Endothelial cell (in vitro differentiated cells): Measurements from ENCODE around the gene PALMD. TPM values are rescaled to one million over a fixed set of nuclear protein-coding genes. Genes with fewer than 3 reads are reported as not detected.

Experiments used
- DNase-seq: peaks from one replicate; pipeline ENCODE4 v3.0.0; 2021; ENCODE audit warnings: low spot score
- H3K27ac Mint-ChIP-seq: one replicate; pipeline ENCODE4 v1.8.0; 2021; ENCODE audit warnings: mixed read lengths, inconsistent platforms; ENCODE audit not compliant: unreplicated experiment
- H3K27me3 Mint-ChIP-seq: one replicate; pipeline ENCODE4 v1.8.0; 2021; ENCODE audit warnings: mild to moderate bottlenecking, moderate library complexity, mixed read lengths, inconsistent platforms; ENCODE audit not compliant: unreplicated experiment
- H3K36me3 Mint-ChIP-seq: one replicate; pipeline ENCODE4 v1.8.0; 2021; ENCODE audit warnings: mild to moderate bottlenecking, low read depth, mixed read lengths, inconsistent platforms; ENCODE audit not compliant: unreplicated experiment
- H3K4me1 Mint-ChIP-seq: one replicate; pipeline ENCODE4 v1.8.0; 2021; ENCODE audit warnings: mild to moderate bottlenecking, mixed read lengths, inconsistent platforms; ENCODE audit not compliant: unreplicated experiment
- H3K4me3 Mint-ChIP-seq: one replicate; pipeline ENCODE4 v1.8.0; 2021; ENCODE audit warnings: mild to moderate bottlenecking, mixed read lengths, inconsistent platforms; ENCODE audit not compliant: unreplicated experiment
- H3K9me3 Mint-ChIP-seq: one replicate; pipeline ENCODE4 v1.8.0; 2021; ENCODE audit warnings: mixed read lengths, inconsistent platforms; ENCODE audit not compliant: unreplicated experiment
- total RNA-seq: library from RNA; stranded (reverse); fragmentation: NEBNext Ultra II Directional; extraction: Animal tissue kit (Norgen Biotek cat#: 25700); gene quantifications from one replicate; pipeline ENCODE4 v1.2.1, GENCODE V29; 2021; ENCODE audit not compliant: unreplicated experiment
- TF ChIP-seq, protein P1 (sequence below): fragments of 200-600 bp; sonication (generic); IDR thresholded peaks from one replicate; pipeline ENCODE4 v1.5.0; 2021; ENCODE audit warnings: antibody characterized with exemption; ENCODE audit not compliant: unreplicated experiment

Gene PALMD
- total RNA-seq, 1 donor from 2014 or later = 1.9 TPM

GRCh38 chr1:99697580-99697979 is 51.7 kb downstream of the PALMD start:
- H3K27ac Mint-ChIP-seq = no peak overlapping the region
- no peaks in the 10 kb centered on the region for H3K36me3 Mint-ChIP-seq
- peaks cover 2% of the 10 kb centered on the region for H3K4me1 Mint-ChIP-seq
- H3K27me3 Mint-ChIP-seq = no peaks in the 10 kb centered on the region
- no peak overlapping the region for H3K4me3 Mint-ChIP-seq
- TF ChIP-seq, protein P1, sequence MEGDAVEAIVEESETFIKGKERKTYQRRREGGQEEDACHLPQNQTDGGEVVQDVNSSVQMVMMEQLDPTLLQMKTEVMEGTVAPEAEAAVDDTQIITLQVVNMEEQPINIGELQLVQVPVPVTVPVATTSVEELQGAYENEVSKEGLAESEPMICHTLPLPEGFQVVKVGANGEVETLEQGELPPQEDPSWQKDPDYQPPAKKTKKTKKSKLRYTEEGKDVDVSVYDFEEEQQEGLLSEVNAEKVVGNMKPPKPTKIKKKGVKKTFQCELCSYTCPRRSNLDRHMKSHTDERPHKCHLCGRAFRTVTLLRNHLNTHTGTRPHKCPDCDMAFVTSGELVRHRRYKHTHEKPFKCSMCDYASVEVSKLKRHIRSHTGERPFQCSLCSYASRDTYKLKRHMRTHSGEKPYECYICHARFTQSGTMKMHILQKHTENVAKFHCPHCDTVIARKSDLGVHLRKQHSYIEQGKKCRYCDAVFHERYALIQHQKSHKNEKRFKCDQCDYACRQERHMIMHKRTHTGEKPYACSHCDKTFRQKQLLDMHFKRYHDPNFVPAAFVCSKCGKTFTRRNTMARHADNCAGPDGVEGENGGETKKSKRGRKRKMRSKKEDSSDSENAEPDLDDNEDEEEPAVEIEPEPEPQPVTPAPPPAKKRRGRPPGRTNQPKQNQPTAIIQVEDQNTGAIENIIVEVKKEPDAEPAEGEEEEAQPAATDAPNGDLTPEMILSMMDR = no peak
- DNase-seq = no peak
- no peaks in the 10 kb centered on the region for H3K9me3 Mint-ChIP-seq

DNA sequence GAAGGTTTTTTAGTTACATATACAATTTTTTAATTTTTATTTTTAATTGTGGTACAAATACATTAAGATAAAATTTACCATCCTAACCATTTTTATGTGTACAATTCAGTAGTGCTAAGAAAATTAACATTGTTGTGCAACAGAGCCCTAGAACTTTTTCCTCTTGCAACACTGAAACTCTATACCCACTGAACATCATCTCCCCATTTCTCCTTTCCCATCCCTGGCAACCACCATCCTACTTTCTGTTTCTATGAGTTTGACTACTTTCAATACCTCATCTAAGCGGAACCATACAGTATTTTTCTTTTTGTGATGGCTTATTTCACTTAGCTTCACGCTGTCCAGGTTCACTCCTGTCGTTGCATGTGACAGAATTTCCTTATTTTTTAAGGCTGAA is 54.1 kb downstream of the PALMD start:
- no peaks in the 10 kb centered on the region for H3K9me3 Mint-ChIP-seq
- TF ChIP-seq, protein P1 = no peak
- no peak for DNase-seq
- no peaks in the 10 kb centered on the region for H3K36me3 Mint-ChIP-seq
- H3K4me1 Mint-ChIP-seq = peaks cover 5% of the 10 kb centered on the region
- H3K4me3 Mint-ChIP-seq = no peak overlapping the region
- H3K27ac Mint-ChIP-seq = no peak overlapping the region
- H3K27me3 Mint-ChIP-seq = peaks cover 1% of the 10 kb centered on the region

DNA sequence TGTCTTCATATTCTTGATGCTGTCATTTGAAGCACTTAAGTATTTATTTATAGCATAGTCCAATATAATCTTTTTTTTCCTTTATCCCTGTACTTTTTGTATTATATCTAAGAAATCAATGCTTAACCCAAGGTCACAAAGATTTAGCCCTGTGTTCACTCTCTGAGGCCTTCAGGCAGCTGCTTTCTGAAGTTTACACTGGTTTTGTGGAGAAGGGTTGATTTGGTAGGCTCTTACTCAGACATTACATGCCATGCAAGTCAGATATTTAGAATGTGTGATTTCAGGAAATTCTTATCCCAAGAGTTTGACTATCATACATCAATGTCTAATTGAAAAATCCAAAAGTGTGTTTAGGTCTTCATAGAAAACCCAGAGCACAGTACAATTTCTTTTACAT is 56.3 kb downstream of the PALMD start:
- TF ChIP-seq, protein P1 = no peak
- Mint-ChIP-seq H3K9me3 (no peaks in the 10 kb centered on the region), H3K4me1 (peaks cover 11% of the 10 kb centered on the region), H3K27me3 (peaks cover 1% of the 10 kb centered on the region), H3K36me3 (no peaks in the 10 kb centered on the region), H3K4me3 (no peak overlapping the region), H3K27ac (no peak overlapping the region)
- no peak for DNase-seq

GRCh38 chr1:99704356-99704816 is 58.5 kb downstream of the PALMD start:
- no peak for DNase-seq
- no peaks in the 10 kb centered on the region for H3K36me3 Mint-ChIP-seq
- peaks cover 1% of the 10 kb centered on the region for H3K27me3 Mint-ChIP-seq
- H3K27ac Mint-ChIP-seq = no peak overlapping the region
- no peak overlapping the region for H3K4me3 Mint-ChIP-seq
- TF ChIP-seq, protein P1 = no peak
- peaks cover 11% of the 10 kb centered on the region for H3K4me1 Mint-ChIP-seq
- no peaks in the 10 kb centered on the region for H3K9me3 Mint-ChIP-seq

DNA sequence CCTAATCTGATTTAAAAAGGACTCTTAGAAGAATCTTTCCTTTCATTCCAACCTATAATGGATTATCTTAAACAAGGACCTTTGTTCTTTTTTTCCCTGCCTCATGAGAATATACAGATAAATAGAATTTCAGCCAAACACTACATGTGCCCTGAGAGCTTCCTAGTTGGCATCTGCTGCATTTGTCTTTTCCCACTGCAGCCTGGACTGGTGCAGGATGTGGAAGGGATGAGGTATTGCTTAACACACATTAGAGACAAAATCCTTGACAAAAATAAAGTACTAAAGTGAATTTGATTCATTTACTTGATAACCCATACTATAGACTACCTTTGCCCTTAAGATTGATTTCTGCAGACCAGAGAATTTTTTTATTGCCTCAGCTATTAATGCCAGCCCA is 59.5 kb downstream of the PALMD start:
- peaks cover 11% of the 10 kb centered on the region for H3K4me1 Mint-ChIP-seq
- no peak for DNase-seq
- H3K9me3 Mint-ChIP-seq = no peaks in the 10 kb centered on the region
- H3K27ac Mint-ChIP-seq = no peak overlapping the region
- TF ChIP-seq, protein P1 = no peak
- H3K27me3 Mint-ChIP-seq = peaks cover 1% of the 10 kb centered on the region
- no peaks in the 10 kb centered on the region for H3K36me3 Mint-ChIP-seq
- no peak overlapping the region for H3K4me3 Mint-ChIP-seq
